ENCODE measurements around the gene CLCNKA.
A peak's percentile ranks its signal among the peaks of the same experiment; 100 is the strongest.

CLCNKA gene

GRCh38 chr1:16072616-16073484 lies 51.0 kb downstream of the CLCNKA start:
- no peak for DNase-seq (ENCODE audit: extremely low read depth, low read depth)
- TF ChIP-seq CTCF (IDR thresholded peaks at IDR 0.05; ENCODE audit: low read depth, low read length), result peak; percentile 21

- no peak for DNase-seq (ENCODE audit: extremely low read depth, low read depth)
- peak; percentile 3 for TF ChIP-seq CTCF (IDR thresholded peaks at IDR 0.05; ENCODE audit: low read depth, low read length)
Measured at GRCh38 chr1:16073490-16074119, 51.8 kb downstream of the CLCNKA start, which contains the start of gene FAM131C. Gene FAM131C (minus strand): TSS chr1:16073651. CDS start chr1:16073442, 209 bp downstream.

- DNase-seq (ENCODE audit: extremely low read depth, low read depth), result no peak
- TF ChIP-seq CTCF (IDR thresholded peaks at IDR 0.05; ENCODE audit: low read depth, low read length), result no peak
Measured at GRCh38 chr1:16074217-16074616, 52.4 kb downstream of the CLCNKA start.

GRCh38 chr1:16075337-16076030 lies 53.6 kb downstream of the CLCNKA start:
- no peak for DNase-seq (ENCODE audit: extremely low read depth, low read depth)
- TF ChIP-seq CTCF (IDR thresholded peaks at IDR 0.05; ENCODE audit: low read depth, low read length), result no peak

- DNase-seq (ENCODE audit: extremely low read depth, low read depth), result peak; percentile 79
- no peak for TF ChIP-seq CTCF (IDR thresholded peaks at IDR 0.05; ENCODE audit: low read depth, low read length)
Measured at GRCh38 chr1:16076031-16076864, 54.4 kb downstream of the CLCNKA start.

- DNase-seq (ENCODE audit: extremely low read depth, low read depth), result peak; percentile 72
- no peak for TF ChIP-seq CTCF (IDR thresholded peaks at IDR 0.05; ENCODE audit: low read depth, low read length)
Measured at GRCh38 chr1:16076865-16077238, 55.0 kb downstream of the CLCNKA start.
